ENCODE data around the gene ARAF.
"Not testable (repeated sequence)": the region's sequence is repeated elsewhere in the genome, so short reads cannot be mapped to it uniquely, and the experiment has no call there.

The ARAF gene

GRCh38 chrX:47587091-47587891 lies 26.3 kb downstream of the ARAF start:
- no peak for DNase-seq

- DNase-seq: no peak
Measured at GRCh38 chrX:47587906-47588735, 27.1 kb downstream of the ARAF start.

GRCh38 chrX:47590984-47591383 lies 30.0 kb downstream of the ARAF start:
- DNase-seq: no peak

GRCh38 chrX:47593522-47593921 lies 32.5 kb downstream of the ARAF start:
- no peak for DNase-seq

- DNase-seq: peak; percentile 63
Measured at GRCh38 chrX:47595716-47596251, 34.8 kb downstream of the ARAF start.

GRCh38 chrX:47596256-47596655 lies 35.3 kb downstream of the ARAF start:
- DNase-seq: peak; percentile 6

- no peak for DNase-seq
Measured at GRCh38 chrX:47597222-47597621, 36.2 kb downstream of the ARAF start.

- DNase-seq: not testable (repeated sequence)
Measured at GRCh38 chrX:47603125-47603524, 42.1 kb downstream of the ARAF start.

- no peak for DNase-seq
Measured at GRCh38 chrX:47605024-47605423, 44.0 kb downstream of the ARAF start.

GRCh38 chrX:47607091-47607490 lies 46.1 kb downstream of the ARAF start:
- no peak for DNase-seq

GRCh38 chrX:47608130-47608810 lies 47.3 kb downstream of the ARAF start:
- DNase-seq: no peak

- no peak for DNase-seq
Measured at GRCh38 chrX:47610511-47610910, 49.5 kb downstream of the ARAF start.

- no peak for DNase-seq
Measured at GRCh38 chrX:47611489-47611888, 50.5 kb downstream of the ARAF start.

GRCh38 chrX:47611926-47612325 lies 50.9 kb downstream of the ARAF start:
- no peak for DNase-seq

GRCh38 chrX:47612418-47612817 lies 51.4 kb downstream of the ARAF start:
- no peak for DNase-seq

GRCh38 chrX:47613082-47613481 lies 52.1 kb downstream of the ARAF start:
- no peak for DNase-seq

- DNase-seq: no peak
Measured at GRCh38 chrX:47614618-47615017, 53.6 kb downstream of the ARAF start.

GRCh38 chrX:47618923-47619485 lies 58.0 kb downstream of the ARAF start:
- DNase-seq: no peak

- DNase-seq: peak; percentile 51
Measured at GRCh38 chrX:47619486-47620302, 58.7 kb downstream of the ARAF start, which contains the start of gene SYN1. SYN1 (minus strand) TSS chrX:47619857; CDS start chrX:47619728, 129 bp downstream.

- no peak for DNase-seq
Measured at GRCh38 chrX:47620303-47620685, 59.3 kb downstream of the ARAF start.

Measured in NCI-H226 (cell line).